Coronary artery (tissue), 2 donors: ENCODE measurements around the gene TTC33.

ENCODE experiments used
- DNase-seq: peaks from one replicate; pipeline ENCODE4 v3.0.0-alpha.2; 2017; ENCODE audit warnings: low spot score
- H3K27ac ChIP-seq, 2 donors: fragments of 200-600 bp; sonication (generic); one replicate each; pipeline ENCODE4 v1.5.1; 2016 to 2019
- H3K4me3 ChIP-seq: fragments of 200-600 bp; sonication (generic); 2 replicates; pipeline ENCODE4 v1.5.1; 2016; ENCODE audit warnings: mild to moderate bottlenecking, moderate library complexity
- TF ChIP-seq, protein P1 (sequence below): fragments of 200-600 bp; sonication (generic); IDR thresholded peaks from one replicate; pipeline ENCODE4 v1.5.1; 2019; ENCODE audit warnings: antibody characterized with exemption

Gene TTC33

GRCh38 chr5:40606077-40606765 lies 149.5 kb downstream of the TTC33 start:
- Histone ChIP-seq H3K4me3 (no peak overlapping the region), H3K27ac (no peak overlapping the region)
- no peak for DNase-seq
- TF ChIP-seq, protein P1, sequence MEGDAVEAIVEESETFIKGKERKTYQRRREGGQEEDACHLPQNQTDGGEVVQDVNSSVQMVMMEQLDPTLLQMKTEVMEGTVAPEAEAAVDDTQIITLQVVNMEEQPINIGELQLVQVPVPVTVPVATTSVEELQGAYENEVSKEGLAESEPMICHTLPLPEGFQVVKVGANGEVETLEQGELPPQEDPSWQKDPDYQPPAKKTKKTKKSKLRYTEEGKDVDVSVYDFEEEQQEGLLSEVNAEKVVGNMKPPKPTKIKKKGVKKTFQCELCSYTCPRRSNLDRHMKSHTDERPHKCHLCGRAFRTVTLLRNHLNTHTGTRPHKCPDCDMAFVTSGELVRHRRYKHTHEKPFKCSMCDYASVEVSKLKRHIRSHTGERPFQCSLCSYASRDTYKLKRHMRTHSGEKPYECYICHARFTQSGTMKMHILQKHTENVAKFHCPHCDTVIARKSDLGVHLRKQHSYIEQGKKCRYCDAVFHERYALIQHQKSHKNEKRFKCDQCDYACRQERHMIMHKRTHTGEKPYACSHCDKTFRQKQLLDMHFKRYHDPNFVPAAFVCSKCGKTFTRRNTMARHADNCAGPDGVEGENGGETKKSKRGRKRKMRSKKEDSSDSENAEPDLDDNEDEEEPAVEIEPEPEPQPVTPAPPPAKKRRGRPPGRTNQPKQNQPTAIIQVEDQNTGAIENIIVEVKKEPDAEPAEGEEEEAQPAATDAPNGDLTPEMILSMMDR = no peak

DNA sequence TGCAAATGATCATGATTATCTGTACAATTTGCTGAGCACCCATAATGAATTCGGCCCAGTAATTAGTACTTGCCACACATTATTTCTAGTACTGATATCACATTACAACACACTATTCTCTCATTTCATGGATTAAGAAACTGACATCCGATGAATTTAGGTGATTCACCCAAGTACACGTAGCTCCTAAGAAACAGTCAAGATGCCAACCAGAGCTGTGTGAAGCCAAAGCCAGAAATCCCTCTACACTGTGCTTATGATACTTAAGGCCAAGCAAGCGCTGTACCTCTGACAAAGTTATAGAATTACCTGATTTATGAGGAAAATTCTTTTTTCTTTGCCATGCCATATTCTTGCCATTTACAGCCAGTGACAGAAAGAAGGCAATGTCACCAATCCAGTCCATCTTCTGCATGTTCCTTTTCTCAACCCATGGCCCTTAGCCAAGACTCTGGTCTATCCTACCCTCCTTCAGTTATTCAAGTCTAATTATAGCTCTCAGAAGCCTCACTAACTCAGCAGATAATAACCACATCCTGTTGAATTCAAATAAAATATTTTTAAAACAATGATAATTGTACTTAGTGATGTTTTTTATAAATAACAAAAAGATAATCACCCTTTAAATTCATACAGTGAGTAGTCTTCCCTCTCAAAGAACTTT lies 150.3 kb downstream of the TTC33 start:
- Histone ChIP-seq H3K4me3 (no peak overlapping the region), H3K27ac (no peak overlapping the region)
- DNase-seq = no peak
- TF ChIP-seq, protein P1 = no peak

- no peak overlapping the region for H3K4me3 ChIP-seq
- TF ChIP-seq, protein P1 = no peak
- H3K27ac ChIP-seq = no peak overlapping the region
- no peak for DNase-seq
Measured at GRCh38 chr5:40603378-40603777, 152.4 kb downstream of the TTC33 start.

DNA sequence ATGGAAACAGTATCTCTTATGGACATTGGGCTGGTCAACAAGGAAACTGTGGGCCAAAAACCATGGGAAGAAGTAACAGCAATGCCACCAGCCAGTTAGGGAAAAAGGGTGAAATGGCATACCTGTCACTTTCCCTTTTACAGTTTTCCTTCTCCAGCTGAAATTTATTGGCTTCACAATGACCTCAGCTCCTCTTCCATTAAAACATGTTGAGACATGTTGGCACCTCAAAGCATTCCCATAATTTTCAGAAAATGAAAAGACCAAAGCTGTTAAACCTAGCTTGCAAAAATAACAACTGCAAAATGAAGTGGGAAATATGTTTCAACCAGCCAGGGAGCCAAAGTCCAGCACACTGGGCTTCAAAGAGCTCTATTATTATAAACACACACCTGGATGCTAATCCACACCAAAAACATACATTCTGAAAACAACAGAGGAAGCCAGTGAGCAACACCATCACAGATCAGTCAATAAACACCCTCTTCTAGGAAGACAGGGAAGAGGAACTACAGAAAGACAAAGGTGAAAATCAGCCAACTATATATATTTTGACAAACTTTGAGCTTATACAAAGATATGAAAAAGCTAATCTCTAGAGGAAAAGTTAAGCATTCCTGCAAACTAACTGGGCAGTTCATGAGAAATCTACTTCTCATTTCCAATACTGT lies 154.4 kb downstream of the TTC33 start:
- TF ChIP-seq, protein P1 = no peak
- H3K27ac ChIP-seq = no peak overlapping the region
- no peak overlapping the region for H3K4me3 ChIP-seq
- DNase-seq = no peak

GRCh38 chr5:40600383-40600782 lies 155.4 kb downstream of the TTC33 start:
- no peak for DNase-seq
- Histone ChIP-seq H3K4me3 (no peak overlapping the region), H3K27ac (no peak overlapping the region)
- TF ChIP-seq, protein P1 = no peak

DNA sequence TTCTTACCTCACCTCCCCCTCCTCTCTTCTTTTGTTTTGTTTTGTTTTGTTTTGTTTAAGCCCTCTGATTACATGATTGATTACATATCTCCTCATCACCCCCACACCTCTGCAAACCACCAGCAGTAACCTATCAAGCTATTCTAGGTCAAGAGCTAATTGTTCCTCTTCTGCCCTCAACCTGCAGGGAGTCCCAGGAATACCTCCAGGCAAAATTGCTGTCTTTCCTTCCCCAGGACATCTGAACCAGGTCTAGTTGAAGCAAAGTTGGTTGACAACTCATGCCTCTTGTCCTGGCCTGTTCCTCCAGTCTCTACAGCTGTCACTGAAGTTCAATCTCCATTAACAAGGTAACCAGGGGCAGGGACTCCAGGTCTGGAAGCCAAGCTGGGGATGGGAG lies 156.1 kb downstream of the TTC33 start:
- no peak overlapping the region for H3K4me3 ChIP-seq
- TF ChIP-seq, protein P1 = no peak

More for the DNA sequence above, 156.1 kb downstream of the TTC33 start:
- H3K27ac ChIP-seq = no peak overlapping the region
- DNase-seq = no peak
